ENCODE data around the gene VKORC1L1. TPM values are rescaled to one million over a fixed set of nuclear protein-coding genes. Genes with fewer than 3 reads are reported as not detected.

The VKORC1L1 gene
- total and polyA plus RNA-seq, 8 donors: 3.4 to 12.0 (median 8.0) TPM

- H3K4me1 ChIP-seq: peaks cover 13 to 33% (median 17%) of the 10 kb centered on the region in 3 donors
- intact Hi-C loops (cut with DNase I): no loop called here
- no peaks in the 10 kb centered on the region for H3K36me3 ChIP-seq
- FAIRE-seq: no peak
- no peak for TF ChIP-seq CTCF (IDR thresholded peaks at IDR 0.05)
- peak; percentile 74 to 88 (median 78) for ATAC-seq
- H3K27ac ChIP-seq: peak overlapping the region; percentile 14 to 65 (median 54)
- no peaks in the 10 kb centered on the region for H3K27me3 ChIP-seq
- no peaks in the 10 kb centered on the region for H3K9me3 ChIP-seq
- 44% methylated on average over 6 of the region's 6 CpGs for WGBS, 2 donors
- no peak for DNase-seq
- no peak overlapping the region for H3K4me3 ChIP-seq
These were observed 34.8 kb downstream of the VKORC1L1 start for GRCh38 chr7:65907501-65908198.

DNA sequence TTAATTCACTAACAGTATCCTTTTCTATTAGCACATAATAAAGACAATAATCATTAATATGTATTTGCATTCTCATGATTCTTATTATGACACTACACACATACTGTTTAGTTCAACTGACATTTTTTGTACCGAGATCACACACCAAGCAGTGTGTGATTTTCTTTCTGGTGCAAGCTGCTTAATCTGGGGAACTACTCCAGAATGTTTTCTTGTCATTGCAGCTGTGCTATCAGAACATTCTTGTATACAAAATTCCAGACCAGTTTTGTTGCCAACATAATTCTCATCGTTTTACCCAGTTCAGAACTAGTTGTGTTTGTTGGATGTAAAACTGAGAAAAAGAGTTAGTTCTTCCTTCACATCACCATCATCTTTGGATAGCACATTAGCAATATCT is 37.4 kb downstream of the VKORC1L1 start:
- no peak for ATAC-seq
- FAIRE-seq: no peak
- Histone ChIP-seq H3K36me3 (no peaks in the 10 kb centered on the region), H3K4me3 (no peak overlapping the region), H3K9me3 (no peaks in the 10 kb centered on the region), H3K4me1 (peaks cover 13 to 33% (median 17%) of the 10 kb centered on the region in 3 donors), H3K27me3 (no peaks in the 10 kb centered on the region), H3K27ac (no peak overlapping the region)
- DNase-seq: no peak
- no peak for TF ChIP-seq CTCF (IDR thresholded peaks at IDR 0.05)
- intact Hi-C loops (cut with DNase I): no loop called here
- WGBS, 2 donors: 12 to 14% methylated on average over 2 of the region's 2 CpGs

DNA sequence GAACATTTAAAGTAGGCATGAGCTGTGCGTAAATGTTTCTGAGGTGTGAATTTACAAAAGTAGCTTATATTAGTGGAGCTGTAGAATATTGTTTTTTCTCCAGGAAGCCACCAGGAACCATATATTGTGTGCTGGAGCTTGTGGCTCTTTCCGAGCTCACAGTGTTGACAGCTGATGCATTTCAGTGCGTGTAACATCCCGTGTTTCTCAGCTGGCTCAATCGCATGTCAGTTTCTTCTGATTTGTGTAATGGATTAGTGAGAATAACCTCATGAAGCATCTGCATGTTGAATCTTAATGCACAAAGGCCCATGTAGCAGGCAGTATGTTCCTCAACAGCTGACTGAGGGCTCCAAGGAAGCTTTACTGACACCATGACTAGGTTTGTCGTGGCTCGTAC is 39.4 kb downstream of the VKORC1L1 start:
- Histone ChIP-seq H3K4me3 (no peak overlapping the region), H3K36me3 (no peaks in the 10 kb centered on the region), H3K27ac (no peak overlapping the region), H3K4me1 (peaks cover 7 to 25% (median 9%) of the 10 kb centered on the region in 3 donors), H3K27me3 (no peaks in the 10 kb centered on the region), H3K9me3 (no peaks in the 10 kb centered on the region)
- WGBS, 2 donors: 94 to 95% methylated on average over 7 of the region's 7 CpGs
- intact Hi-C loops (cut with DNase I): no loop called here
- TF ChIP-seq CTCF (IDR thresholded peaks at IDR 0.05): no peak
- FAIRE-seq (no peak), ATAC-seq (no peak), DNase-seq (no peak)

- intact Hi-C loops (cut with DNase I): no loop called here
- no peak for DNase-seq
- no peak for ATAC-seq
- Histone ChIP-seq H3K4me1 (no peaks in the 10 kb centered on the region), H3K36me3 (peaks cover 0 to 7% (median 0%) of the 10 kb centered on the region in 3 donors), H3K9me3 (no peaks in the 10 kb centered on the region), H3K27me3 (no peaks in the 10 kb centered on the region), H3K4me3 (no peak overlapping the region), H3K27ac (no peak overlapping the region)
- FAIRE-seq: no peak
- TF ChIP-seq CTCF (IDR thresholded peaks at IDR 0.05): no peak
- WGBS, 2 donors: 96 to 98% methylated on average over 8 of the region's 8 CpGs
These were observed 43.2 kb downstream of the VKORC1L1 start for GRCh38 chr7:65915921-65916657.

- Histone ChIP-seq H3K4me3 (no peak overlapping the region), H3K36me3 (peaks cover 0 to 7% (median 0%) of the 10 kb centered on the region in 3 donors), H3K27ac (no peak overlapping the region), H3K9me3 (no peaks in the 10 kb centered on the region), H3K4me1 (peaks cover 0 to 7% (median 5%) of the 10 kb centered on the region in 3 donors), H3K27me3 (no peaks in the 10 kb centered on the region)
- intact Hi-C loops (cut with DNase I): no loop called here
- FAIRE-seq (no peak), ATAC-seq (no peak), DNase-seq (no peak)
- 71 to 76% methylated on average over 4 of the region's 4 CpGs for WGBS, 2 donors
- no peak for TF ChIP-seq CTCF (IDR thresholded peaks at IDR 0.05)
These were observed 50.4 kb downstream of the VKORC1L1 start for GRCh38 chr7:65923316-65923715.
